ENCODE results near the gene MICAL2.

Gene MICAL2

DNA sequence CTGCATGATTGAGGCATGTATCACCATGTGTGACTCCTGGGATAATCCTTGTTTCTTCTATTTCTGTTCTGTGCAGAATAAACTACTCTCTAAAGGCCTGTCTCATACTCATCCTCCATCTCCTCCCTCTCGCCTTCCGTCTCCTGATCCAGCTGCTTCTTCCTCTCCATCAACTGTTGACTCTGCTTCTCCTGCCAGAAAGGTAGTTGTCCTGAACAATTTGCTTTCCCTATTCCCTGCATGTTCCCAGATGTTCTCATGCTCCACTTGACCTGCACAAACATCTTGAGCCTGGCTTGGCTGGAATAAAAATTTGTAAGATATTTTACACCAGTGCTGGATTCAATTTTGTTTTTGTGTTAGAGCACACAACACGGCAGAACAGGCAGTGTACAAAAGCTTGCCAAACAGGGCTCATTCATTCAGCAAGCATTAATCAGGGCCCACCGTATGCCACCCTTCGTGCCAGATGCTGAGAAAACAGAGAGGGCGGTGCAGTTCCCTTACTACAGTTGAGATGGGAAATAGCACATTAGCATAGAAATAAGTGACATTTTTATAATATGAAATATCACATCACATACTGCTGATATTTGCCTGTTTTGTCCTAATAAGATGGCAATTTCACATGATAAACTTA lies 133.6 kb downstream of the MICAL2 start:
- TF ChIP-seq, protein P1, sequence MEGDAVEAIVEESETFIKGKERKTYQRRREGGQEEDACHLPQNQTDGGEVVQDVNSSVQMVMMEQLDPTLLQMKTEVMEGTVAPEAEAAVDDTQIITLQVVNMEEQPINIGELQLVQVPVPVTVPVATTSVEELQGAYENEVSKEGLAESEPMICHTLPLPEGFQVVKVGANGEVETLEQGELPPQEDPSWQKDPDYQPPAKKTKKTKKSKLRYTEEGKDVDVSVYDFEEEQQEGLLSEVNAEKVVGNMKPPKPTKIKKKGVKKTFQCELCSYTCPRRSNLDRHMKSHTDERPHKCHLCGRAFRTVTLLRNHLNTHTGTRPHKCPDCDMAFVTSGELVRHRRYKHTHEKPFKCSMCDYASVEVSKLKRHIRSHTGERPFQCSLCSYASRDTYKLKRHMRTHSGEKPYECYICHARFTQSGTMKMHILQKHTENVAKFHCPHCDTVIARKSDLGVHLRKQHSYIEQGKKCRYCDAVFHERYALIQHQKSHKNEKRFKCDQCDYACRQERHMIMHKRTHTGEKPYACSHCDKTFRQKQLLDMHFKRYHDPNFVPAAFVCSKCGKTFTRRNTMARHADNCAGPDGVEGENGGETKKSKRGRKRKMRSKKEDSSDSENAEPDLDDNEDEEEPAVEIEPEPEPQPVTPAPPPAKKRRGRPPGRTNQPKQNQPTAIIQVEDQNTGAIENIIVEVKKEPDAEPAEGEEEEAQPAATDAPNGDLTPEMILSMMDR (IDR thresholded peaks at IDR 0.05; ENCODE audit: low read depth, low read length, missing control alignments), result no peak
- DNase-seq (ENCODE audit: low read depth), result no peak
- H3K4me3 ChIP-seq (ENCODE audit: low read depth, low read length), result no peak overlapping the region

DNA sequence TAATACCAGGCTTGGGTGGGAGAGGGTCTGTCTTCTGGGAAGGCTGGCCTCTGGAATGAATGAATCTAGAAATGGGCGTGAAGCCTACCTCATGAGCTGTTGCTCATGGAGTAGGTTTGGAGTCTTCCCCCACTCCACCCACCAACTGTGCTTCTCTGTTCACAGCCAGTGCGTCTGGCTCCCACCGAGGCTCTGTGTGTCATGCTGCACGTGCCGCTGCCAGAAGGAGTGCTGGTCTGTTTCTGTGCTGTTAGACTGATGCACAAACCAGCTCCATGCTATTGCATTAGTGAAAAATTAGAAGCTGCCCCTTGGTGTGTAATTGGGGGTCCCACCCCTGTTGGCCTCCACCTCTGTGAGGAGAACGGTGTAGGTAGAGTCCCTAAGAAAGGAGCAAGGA lies 134.7 kb downstream of the MICAL2 start:
- TF ChIP-seq, protein P1 (IDR thresholded peaks at IDR 0.05; ENCODE audit: low read depth, low read length, missing control alignments), result no peak

DNA sequence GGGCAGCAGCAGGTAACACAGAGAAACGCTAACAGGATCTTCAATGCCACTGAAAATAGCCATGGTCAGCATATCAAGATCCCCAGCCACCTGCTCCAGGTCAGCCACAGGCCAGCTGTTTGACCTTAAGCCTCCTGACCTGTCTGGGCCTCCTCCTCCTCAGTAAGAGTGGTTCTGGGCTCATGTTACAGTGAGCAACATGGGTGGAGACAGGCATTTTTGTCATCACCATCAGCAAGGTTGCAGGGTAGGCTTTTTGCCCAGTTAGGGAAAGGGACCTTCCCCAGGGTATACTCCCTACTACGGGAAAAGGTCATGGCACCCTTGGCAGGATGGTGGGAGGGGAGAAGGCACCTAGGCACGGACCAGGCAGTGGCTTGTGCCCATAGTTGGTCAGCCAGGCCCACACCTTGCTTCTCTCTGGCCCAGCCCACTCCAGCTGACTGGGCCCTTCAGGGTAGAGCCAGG lies 135.2 kb downstream of the MICAL2 start:
- no peak overlapping the region for H3K4me3 ChIP-seq (ENCODE audit: low read depth, low read length)
- TF ChIP-seq, protein P1 (IDR thresholded peaks at IDR 0.05; ENCODE audit: low read depth, low read length, missing control alignments), result no peak
- no peak for DNase-seq (ENCODE audit: low read depth)

More for the DNA sequence above, 134.7 kb downstream of the MICAL2 start:
- DNase-seq (ENCODE audit: low read depth), result no peak
- H3K4me3 ChIP-seq (ENCODE audit: low read depth, low read length), result no peak overlapping the region

DNA sequence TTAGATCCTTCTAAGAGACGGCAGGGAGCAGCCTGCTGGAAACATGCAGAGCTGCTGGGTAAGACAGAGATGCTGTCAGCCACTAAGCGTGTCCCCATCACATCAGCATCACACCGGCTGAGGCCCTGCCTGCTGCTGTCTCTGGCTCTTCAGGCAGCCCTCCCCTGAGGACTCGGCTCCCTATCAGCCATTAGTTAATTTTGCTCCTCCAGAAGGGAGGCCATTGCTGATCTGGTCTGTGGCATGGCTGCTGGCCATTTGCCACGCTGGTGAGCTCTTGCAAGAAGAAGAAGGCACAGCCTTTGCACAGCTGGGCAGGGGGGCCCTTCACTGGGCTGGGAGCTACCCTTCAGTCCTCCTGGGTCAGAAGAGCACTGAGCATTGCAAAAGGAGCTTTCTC lies 135.8 kb downstream of the MICAL2 start:
- no peak overlapping the region for H3K4me3 ChIP-seq (ENCODE audit: low read depth, low read length)
- no peak for DNase-seq (ENCODE audit: low read depth)
- TF ChIP-seq, protein P1 (IDR thresholded peaks at IDR 0.05; ENCODE audit: low read depth, low read length, missing control alignments), result no peak

- DNase-seq (ENCODE audit: low read depth), result no peak
- TF ChIP-seq, protein P1 (IDR thresholded peaks at IDR 0.05; ENCODE audit: low read depth, low read length, missing control alignments), result no peak
- no peak overlapping the region for H3K4me3 ChIP-seq (ENCODE audit: low read depth, low read length)
Observed at GRCh38 chr11:12246989-12247388, 136.6 kb downstream of the MICAL2 start.

DNA sequence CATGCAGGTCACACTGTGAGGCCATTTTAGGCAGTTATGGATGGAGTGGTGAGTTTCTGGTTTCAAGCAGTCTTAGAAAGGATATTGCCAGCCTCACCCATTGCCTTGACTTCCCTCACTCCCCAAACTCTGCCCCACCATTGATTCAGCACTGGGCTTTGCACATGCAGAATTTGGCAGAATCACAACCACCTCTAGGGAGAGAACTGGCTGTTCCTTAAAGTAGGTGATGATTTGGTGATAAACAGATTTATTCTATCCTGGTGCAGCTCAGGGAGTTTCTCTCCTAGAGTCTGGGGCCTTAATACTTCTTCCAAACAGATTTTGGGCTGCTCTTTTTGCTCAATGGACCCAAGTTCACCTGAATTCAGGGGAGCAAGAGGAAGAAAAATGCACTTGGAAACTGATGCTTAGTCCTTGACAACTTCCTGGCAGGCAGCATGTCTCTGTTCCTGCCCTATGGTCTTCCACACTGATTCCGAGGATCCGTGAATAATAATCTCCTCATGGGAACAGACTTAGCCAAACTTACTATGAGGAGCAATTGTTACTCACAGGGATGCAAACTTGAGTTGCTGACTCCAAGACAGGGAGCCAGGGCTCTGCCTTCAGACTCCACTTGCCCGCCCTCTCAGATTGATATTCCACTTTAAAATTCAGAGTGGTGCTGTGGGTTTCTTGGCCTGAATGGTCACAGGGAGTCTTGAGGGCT lies 137.3 kb downstream of the MICAL2 start:
- TF ChIP-seq, protein P1 (IDR thresholded peaks at IDR 0.05; ENCODE audit: low read depth, low read length, missing control alignments), result no peak

More for the DNA sequence above, 137.3 kb downstream of the MICAL2 start:
- no peak for DNase-seq (ENCODE audit: low read depth)
- H3K4me3 ChIP-seq (ENCODE audit: low read depth, low read length), result no peak overlapping the region

Data from GM12864 (cell line).